Measurements from ENCODE around the gene MAGI1. TPM values are rescaled to one million over a fixed set of nuclear protein-coding genes. Genes with fewer than 3 reads are reported as not detected.

MAGI1 gene
- total RNA-seq, 1 donor from 2014 or later = 69.4 TPM

DNA sequence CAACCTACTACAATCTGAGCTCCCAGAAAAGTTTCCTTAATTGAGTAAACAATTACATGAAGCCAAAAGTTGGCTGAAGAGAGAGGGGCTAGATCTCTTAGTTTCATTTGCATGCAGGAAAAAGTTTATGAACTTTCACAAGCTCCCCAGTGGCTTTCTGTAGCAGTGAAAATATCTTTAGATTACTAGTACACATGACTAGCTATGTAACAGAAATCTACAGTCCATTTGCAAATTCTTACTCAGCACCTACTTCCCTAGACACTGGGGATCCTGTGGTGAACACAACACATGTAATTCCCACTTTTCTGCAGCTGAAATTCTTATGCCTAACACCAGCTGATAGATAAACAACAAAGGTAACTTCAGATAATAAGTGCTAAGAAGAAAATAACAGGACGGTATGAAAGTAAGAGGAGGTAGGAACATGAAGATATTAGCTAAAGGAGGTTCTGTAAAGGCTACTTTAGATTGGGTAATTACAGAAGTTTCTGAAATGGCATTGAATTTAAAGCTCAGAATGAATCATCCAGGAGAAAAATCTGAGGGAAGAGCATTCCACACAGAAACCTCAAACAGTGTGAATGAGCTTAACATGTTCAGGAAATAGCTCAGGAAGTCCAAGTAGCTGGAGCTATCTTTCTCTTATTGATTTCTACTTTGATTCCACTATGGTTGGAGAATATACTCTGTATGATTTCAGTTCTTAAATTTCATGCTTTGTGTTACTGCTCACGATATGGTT, 204.8 kb downstream of the MAGI1 start:
- DNase-seq (ENCODE audit: low spot score) = no peak
- intact Hi-C loops (cut with DNase I) = no loop called here

DNA sequence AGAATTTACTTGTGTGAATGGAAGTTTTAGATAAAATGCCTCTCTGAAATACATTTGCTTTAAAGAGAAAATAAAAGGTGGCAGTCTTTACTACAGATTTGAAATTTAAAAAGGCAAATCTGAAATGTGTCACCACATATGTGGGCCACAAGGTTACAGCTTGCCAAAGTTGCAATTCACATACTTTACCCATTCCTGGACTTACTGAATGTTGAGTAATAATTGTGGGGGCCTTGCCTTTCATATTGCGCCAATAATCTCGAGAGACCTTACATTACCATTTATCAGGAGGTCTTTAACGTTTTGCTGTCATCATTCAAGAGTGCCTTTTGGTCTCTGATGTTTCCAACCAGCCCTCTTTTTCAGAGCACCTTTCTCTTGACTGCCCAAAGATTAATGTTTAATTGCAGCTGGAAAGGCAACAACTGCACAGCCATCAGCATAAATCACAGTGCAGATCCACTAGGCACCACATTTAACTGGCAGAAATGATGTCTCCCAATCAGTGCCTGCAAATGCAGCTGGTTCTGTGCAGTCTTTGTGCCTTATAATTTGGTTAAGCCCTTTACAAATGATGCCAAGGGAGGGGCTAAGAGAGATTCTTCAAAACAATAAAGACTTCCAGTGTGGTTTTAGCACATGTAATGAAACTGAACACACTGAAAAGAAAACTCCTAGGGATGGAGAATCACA, 206.8 kb downstream of the MAGI1 start:
- DNase-seq (ENCODE audit: low spot score) = no peak
- intact Hi-C loops (cut with DNase I) = no loop called here

DNA sequence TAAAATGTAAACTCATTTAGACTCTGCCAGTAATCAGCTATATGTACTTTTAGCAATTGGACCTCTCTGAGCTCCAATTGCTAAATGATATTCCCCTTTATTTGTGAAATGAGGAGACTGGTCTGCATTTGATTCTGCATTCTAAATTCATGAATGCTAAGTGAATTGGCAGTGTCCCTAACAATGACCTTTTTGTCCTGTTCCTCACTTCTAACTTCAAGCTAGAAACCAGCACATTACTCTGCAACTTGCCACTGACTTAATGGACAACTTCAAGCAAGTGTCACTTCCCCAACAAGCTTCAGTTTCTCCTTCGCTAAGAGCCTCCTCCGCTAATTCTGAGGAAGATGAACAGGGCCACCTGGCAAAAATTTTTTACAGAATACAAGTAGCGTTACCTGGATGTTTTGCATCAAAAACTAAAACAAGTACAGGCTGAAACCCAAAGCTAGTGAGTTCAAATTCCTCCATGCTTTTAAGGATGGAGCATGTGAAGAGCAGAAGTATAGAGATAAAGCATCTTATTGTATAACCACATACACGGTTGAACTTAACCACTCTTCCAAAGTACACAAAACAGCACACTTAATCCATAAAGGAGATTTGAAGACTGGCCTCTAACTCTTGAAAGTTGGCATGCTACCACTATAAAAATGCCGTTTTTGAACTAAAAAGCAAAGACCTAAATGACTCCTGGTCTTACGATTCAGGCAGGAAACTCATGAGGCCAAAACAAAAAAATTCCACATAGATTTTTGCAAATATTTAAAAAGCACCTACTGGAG, 207.6 kb downstream of the MAGI1 start:
- intact Hi-C loops (cut with DNase I) = no loop called here
- no peak for DNase-seq (ENCODE audit: low spot score)

DNA sequence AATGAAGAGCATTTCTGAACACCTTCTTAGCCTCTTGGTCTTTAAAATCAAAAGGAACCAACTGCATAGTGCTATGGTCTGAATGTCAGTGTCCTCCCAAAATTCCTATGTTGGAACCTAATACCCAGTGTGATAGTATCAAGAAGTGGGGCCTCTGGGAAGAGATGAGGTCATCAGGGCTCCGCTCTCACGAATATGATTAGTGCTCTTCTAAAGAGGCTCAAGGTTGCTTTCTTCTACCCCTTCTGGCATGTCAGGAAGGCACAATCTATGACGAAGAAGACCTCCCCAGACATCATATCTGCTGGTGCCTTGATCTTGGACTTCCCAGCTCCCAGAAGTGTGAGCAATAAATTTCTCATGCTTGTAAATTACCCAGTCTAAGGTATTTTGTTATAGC, 209.5 kb downstream of the MAGI1 start:
- intact Hi-C loops (cut with DNase I) = no loop called here
- no peak for DNase-seq (ENCODE audit: low spot score)

DNA sequence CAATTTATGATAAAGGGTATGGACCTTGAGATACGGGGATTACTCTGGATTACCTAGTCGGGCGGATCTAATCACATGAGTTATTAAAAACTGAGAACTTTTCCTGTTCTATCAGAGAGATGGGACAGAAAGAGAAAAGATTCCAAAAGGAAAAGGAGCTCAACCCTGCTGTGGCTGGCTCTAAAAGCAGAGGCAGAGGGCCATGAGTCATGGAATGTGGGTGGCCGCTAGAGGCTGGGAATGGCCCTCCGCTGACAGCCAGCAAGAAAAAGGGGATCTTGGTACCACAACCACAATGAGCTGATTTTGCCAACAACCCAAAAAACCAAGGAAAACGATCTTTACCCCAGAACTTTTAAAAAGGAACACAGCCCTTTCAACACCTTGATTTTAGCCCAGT, 210.0 kb downstream of the MAGI1 start:
- DNase-seq (ENCODE audit: low spot score) = no peak
- intact Hi-C loops (cut with DNase I) = no loop called here

DNA sequence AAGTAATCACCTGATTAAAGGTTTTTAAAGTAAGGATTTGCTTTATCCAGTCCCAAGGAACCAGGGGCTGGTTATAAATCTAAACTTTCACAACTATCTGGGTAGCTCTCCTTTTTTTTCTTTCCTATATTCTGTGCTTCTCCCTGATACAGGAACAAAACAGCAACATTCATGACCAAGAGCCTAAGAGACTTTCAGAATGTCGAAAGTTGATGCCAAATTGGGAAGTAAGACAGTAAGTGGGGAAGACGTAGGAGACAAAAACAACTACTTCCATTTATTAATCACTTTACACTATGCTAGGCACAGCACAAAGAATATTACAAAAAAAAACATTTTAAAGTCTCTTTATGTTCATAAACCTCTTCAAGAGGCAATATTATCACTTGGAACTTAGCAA, 211.6 kb downstream of the MAGI1 start:
- DNase-seq (ENCODE audit: low spot score) = no peak
- intact Hi-C loops (cut with DNase I) = no loop called here

DNA sequence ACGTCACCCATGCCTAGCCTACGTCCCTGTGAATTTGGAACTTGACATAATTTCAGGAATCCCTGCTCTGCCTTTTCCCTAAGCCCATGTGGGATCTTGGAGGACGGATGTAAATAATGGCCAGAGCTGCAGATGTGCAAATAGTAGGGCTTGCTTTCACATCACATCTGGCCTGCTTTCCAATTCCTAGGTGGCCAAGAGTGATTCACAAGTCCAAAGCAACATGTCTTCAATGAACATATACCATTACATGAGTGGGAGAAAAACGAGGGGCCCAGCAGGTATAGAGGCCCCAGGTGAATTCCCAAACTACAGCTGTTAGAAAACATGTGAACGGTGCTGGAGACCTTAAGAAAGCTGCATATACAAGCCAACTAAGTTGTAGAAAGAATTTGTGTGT, 214.6 kb downstream of the MAGI1 start:
- DNase-seq (ENCODE audit: low spot score) = no peak
- intact Hi-C loops (cut with DNase I) = no loop called here

DNA sequence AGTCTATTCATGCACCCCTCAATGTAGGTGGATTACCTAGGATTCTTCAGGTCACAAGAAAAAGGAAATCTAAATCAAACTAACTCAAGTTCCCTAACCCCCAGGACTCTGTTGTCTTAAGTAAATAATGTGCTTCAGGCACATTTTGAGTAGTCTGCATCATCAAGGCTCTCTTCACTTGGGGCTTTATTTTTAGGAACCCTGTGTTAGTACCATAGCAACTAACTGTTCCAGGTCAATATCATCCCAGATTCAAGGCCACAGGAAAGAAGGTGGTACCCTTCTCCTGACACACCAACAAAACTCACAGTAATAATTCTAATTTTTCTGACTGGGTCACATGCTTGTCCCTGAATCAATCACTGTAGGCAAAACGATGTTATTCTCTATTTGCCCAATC, 218.1 kb downstream of the MAGI1 start:
- intact Hi-C loops (cut with DNase I) = no loop called here

DNA sequence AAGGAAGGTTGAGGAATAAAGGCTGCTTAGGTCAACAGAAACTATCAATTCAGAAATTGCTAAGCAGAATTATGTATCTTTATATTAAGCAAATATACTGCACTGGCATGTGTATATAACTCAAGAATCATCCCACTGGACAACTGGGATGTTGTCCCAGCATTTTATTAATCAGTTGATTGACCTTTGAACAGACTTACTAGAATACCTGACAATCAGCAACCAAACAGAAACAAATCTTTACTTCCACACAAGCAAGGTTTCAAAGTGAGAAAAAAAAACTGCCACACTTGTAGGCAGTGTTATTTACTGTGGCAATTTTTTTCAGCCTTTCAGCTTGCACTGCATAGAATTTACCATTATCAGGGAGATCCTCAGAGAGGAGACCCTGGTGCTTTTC, 218.8 kb downstream of the MAGI1 start:
- no peak for DNase-seq (ENCODE audit: low spot score)
- intact Hi-C loops (cut with DNase I) = no loop called here

More for the DNA sequence above, 218.1 kb downstream of the MAGI1 start:
- no peak for DNase-seq (ENCODE audit: low spot score)

DNA sequence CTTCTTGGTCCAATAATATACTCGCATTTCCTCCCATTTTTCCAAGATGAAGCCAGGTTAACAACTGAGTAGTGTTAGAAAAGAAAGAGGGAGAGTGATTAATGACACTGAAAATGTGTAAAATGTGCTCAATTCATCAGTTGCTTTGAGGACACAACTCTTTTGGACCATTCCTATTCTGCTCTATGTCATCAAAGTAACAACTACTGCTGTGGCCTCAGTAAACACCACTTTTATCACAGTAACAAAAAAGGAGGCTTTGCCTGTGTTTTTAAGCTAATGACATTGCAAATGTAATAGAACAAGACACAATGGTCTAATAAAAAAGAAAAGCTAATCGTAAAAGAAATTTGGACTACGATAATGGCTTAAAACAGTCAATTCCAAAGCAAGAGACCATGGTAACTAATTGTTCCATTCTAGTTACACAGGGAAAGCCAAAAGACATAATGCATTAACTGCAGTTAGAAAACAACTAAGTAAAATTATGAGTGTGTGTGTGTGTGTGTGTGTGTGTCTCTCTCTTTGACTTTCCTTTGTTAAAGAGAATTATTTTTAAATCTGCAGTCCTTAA, 221.1 kb downstream of the MAGI1 start:
- no peak for DNase-seq (ENCODE audit: low spot score)
- intact Hi-C loops (cut with DNase I) = no loop called here

DNA sequence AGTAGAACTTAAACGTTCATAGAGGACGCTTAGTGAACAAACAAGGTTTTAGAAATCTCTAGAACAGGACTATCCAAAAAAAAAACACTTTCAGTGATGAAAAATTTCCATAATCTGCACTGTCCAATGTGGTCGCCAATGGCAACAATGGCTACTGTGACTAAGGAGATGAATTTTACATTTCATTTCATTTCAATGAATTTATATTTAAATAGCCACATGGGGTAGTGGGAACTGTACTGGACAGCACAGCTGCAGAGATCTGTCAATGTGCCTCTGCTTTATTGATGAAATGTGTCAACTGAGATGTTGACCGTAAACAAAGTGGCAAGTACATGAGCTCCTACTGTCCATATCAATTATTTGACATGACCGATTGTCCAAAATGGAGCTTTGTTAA, 222.5 kb downstream of the MAGI1 start:
- intact Hi-C loops (cut with DNase I) = no loop called here
- DNase-seq (ENCODE audit: low spot score) = no peak

DNA sequence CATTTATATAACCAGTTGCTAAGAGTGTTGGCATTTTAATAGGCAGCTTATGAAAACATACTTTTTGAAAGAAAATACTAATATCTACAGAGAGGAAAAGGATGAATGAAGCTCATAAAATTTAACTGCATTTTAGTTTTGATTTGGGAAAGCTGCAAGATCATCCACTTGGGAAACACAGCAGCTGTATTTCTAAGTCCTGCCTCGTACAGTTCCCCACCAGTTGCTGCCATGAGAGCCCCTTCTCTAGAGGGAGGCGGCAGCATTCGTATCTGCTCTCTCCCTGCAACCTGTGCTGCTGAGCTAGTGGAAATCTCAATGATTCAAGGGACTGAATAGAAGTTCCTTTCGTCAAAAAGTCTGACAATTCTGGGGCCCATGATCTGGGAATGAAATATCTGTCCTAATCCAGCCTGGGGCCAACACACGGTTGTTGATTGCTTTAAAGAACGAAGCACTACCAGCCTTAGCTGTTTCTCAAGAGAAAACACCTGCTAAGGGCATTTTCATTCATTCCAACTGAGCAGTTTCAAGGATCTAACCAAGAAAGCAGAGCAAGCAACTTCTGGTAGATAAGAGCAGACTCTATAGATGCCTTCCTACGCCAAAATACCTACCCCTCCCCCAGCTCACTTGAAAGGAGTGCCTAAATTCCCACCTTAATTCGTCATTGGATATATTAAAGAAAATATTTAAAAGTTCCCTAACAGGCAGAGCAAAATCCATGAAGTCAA, 223.7 kb downstream of the MAGI1 start:
- DNase-seq (ENCODE audit: low spot score) = no peak
- intact Hi-C loops (cut with DNase I) = no loop called here

DNA sequence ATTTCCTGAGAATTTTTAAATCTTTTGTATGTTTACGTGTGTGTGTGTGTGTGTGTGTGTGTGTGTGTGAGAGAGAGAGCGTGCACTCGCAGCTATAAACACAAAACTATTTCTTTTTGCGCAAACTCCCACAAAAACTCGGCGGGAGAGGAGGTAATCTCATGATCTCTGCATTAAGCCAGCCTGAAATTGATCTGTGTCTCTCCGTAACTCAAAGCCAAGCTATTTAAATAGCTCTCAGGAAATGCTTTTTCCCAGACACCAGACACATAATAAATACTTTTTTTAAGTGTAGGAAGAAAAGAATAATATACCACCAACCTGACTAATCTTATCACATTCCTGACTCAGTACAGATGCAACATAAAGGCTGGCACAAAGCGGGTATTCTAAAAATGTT, 226.8 kb downstream of the MAGI1 start:
- intact Hi-C loops (cut with DNase I) = no loop called here
- DNase-seq (ENCODE audit: low spot score) = no peak

DNA sequence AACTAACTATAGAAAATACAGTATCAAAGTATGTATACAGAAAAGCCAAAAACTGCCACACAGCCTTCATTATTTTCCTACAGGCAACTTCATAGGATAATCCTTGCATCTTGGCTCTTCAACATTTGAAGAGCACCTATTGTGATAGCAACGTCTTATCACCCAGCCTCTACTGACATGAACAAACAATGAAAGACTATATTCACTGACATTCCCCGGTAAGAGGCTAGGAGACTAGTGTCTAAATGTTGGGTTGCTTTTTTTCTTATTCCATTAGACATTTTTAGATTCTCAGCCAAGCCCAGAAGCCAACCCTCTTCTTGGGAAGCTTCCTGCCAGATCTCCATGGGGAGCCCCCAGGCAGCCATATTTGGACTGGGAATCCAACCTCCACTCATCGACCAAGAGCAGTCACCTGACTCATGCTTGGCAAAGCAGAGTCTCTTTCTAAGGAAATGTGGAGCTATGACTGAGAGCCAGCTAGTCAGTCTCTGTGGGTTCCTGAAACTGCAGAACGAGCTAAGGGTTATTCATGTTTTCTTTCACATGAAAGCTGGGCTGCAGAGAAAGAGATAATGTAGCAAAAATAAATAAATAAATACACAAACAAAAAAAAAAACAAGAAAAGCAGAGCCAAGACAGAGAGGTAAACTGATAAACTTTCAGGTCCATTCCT, 227.5 kb downstream of the MAGI1 start:
- no peak for DNase-seq (ENCODE audit: low spot score)
- intact Hi-C loops (cut with DNase I) = no loop called here

DNA sequence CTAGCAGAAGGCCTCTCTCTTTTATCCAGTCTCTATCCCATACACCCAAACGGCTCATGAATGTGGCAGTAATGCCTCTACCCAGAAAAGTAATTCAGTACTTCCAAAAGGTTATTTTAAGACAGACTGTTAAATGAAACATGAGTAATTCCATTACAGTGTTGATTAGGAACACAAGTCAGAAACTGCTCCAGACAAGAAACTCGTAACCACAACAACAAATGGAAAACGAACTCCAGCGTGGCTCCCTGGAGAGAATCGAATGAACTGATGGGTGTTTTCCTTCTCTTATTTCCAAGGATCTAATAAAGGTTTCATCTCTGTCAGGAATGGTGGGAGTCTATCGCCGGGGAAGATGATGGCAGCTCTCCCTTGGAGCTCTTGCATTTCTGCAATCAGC, 228.4 kb downstream of the MAGI1 start:
- DNase-seq (ENCODE audit: low spot score) = no peak
- intact Hi-C loops (cut with DNase I) = no loop called here

DNA sequence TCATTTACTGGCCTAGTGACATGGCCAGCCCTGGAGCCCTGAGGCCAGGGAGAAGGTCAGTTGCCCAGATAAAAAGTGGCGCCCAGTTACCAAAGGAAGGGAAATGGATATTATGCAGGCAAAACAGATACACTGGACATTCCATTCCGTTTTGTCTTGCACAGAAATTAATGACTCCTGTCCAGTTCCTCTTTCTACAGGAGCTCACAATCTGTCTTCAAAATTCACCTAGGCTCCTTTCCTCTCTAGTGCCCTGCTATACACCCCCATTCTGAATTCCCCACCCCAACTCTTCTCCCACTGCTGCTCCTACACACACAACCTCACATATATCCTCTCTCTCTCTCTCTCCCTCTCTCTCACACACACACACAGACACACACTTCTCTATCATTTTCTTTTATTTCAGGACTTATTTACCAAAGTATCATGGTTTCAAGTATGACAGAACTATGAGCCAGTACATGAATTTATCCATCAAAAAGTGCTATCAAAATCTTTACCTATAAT, 229.0 kb downstream of the MAGI1 start:
- intact Hi-C loops (cut with DNase I) = no loop called here
- no peak for DNase-seq (ENCODE audit: low spot score)

DNA sequence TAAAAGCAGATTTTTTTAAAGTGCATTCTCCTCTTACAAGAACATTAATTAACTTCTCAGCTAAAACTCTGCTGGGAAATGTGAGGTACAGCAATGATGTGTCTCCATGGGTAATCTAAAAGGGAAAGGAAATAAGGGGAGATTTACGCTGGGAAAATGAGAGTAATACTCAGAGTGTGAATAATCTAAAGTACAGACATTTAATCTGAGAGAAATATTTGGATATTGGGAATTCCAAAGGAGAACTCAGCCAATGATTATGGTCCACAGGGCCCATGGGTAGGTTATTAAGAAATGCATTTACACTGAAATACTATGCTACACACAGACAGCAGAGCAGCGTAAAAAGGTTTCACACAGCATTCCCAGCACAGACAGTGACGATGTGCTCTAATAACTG, 229.9 kb downstream of the MAGI1 start:
- DNase-seq (ENCODE audit: low spot score) = no peak
- intact Hi-C loops (cut with DNase I) = no loop called here

DNA sequence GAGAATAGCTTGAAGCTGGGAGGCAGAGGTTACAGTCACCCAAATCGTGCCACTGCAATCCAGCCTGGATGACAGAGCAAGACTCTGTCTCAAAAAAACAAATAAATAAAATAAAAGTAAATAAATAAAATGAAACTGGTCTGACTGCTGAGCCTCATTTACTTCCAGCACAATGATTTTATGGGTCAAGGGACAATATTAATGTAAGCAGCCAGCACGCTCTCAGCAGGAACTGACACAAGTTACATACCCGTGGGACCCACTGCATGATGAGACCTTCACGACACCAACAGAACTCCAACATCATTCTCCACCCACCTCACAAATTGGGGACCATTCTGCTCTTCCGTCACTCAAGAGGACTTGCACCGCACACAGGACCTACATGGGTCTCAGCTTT, 230.3 kb downstream of the MAGI1 start:
- intact Hi-C loops (cut with DNase I) = no loop called here
- DNase-seq (ENCODE audit: low spot score) = no peak

DNA sequence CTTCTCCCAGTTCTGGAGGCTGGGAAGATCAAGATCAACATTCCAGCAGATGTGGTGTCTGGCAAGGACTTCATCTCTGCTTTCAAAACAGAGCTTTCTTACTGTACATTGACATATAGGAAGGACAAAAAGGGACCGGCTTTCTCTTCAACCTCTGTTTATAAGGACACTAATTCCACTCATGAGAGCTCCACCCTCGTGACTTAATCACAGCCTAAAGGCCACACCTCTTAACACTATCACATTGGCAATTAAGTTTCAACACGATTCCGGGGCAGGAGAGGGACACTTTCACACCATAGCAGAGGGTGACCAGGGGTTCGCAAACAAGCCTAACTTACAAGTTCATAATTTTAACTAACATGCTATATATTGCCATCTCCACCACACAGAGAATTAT, 231.5 kb downstream of the MAGI1 start:
- intact Hi-C loops (cut with DNase I) = no loop called here

More for the DNA sequence above, 231.5 kb downstream of the MAGI1 start:
- no peak for DNase-seq (ENCODE audit: low spot score)
